Stimulated activated CD4-positive, alpha-beta T cell treated with anti-CD3 and anti-CD28 coated beads, Interleukin-4, amount 100 ng/mL, for 48 hours (primary cell): ENCODE results near the gene LIPM.

Source experiments
- DNase-seq, 2 donors: peaks; one replicate each; pipeline ENCODE4 v3.0.0-alpha.2; 2020; ENCODE audit warnings: low read depth in 2 of 2

The LIPM gene

GRCh38 chr10:88802523-88803285 is at the start of gene LIPM:
Gene LIPM (plus strand): TSS chr10:88802730. CDS start chr10:88802897, 167 bp downstream.
- no peak for DNase-seq

- DNase-seq, result no peak
Observed at GRCh38 chr10:88754287-88754686, 48.2 kb upstream of the LIPM start.

GRCh38 chr10:88755753-88756152 is 46.8 kb upstream of the LIPM start:
- DNase-seq, result no peak

GRCh38 chr10:88756660-88757059 is 45.9 kb upstream of the LIPM start:
- DNase-seq, result no peak

- no peak for DNase-seq
Observed at GRCh38 chr10:88759366-88760101, 43.0 kb upstream of the LIPM start, which contains the start of gene LIPN. Gene LIPN (plus strand): TSS chr10:88760020. CDS start chr10:88761406, 1,386 bp downstream.

- DNase-seq, result no peak
Observed at GRCh38 chr10:88762906-88763305, 39.6 kb upstream of the LIPM start.

GRCh38 chr10:88763441-88763840 is 39.1 kb upstream of the LIPM start:
- DNase-seq, result no peak

- no peak for DNase-seq
Observed at GRCh38 chr10:88764110-88764509, 38.4 kb upstream of the LIPM start.

- no peak for DNase-seq
Observed at GRCh38 chr10:88765816-88766215, 36.7 kb upstream of the LIPM start.

GRCh38 chr10:88769384-88769783 is 33.1 kb upstream of the LIPM start:
- DNase-seq, result no peak

- no peak for DNase-seq
Observed at GRCh38 chr10:88781206-88781605, 21.3 kb upstream of the LIPM start.

- DNase-seq, result no peak
Observed at GRCh38 chr10:88782222-88782621, 20.3 kb upstream of the LIPM start.

GRCh38 chr10:88783724-88784123 is 18.8 kb upstream of the LIPM start:
- DNase-seq, result no peak

- no peak for DNase-seq
Observed at GRCh38 chr10:88786032-88786770, 16.3 kb upstream of the LIPM start.

- no peak for DNase-seq
Observed at GRCh38 chr10:88787463-88787862, 15.1 kb upstream of the LIPM start.

GRCh38 chr10:88788924-88789323 is 13.6 kb upstream of the LIPM start:
- DNase-seq, result no peak

GRCh38 chr10:88791924-88792323 is 10.6 kb upstream of the LIPM start:
- DNase-seq, result no peak

GRCh38 chr10:88792661-88793060 is 9.9 kb upstream of the LIPM start:
- no peak for DNase-seq

- no peak for DNase-seq
Observed at GRCh38 chr10:88793712-88794299, 8.7 kb upstream of the LIPM start.

- no peak for DNase-seq
Observed at GRCh38 chr10:88794731-88795130, 7.8 kb upstream of the LIPM start.

- DNase-seq, result peak in 1 of 2 donors; percentile 33
Observed at GRCh38 chr10:88800152-88801125, 2.1 kb upstream of the LIPM start.
